ENCODE results near the gene OLFML1.

GRCh38 chr11:7495882-7496551 is 10.7 kb downstream of the OLFML1 start:
- TF ChIP-seq CTCF (IDR thresholded peaks at IDR 0.05) (no peak), POLR2A (IDR thresholded peaks at IDR 0.05) (no peak)

All from tibial nerve (tissue), 3 donors.